Fibroblast of lung (primary cell): ENCODE measurements around the gene MID1. TPM values are rescaled to one million over a fixed set of nuclear protein-coding genes. Genes with fewer than 3 reads are reported as not detected.

Experiments used
- DNase-seq, 2 donors: peaks; one replicate each; pipeline versions ENCODE4 v3.0.0 to v3.0.0-alpha.2; 2010; ENCODE audit warnings: low read depth in 2 of 2
- H2AFZ ChIP-seq: 2 replicates; pipeline ENCODE4 v1.5.1; 2012; ENCODE audit warnings: low read length, control low read depth, inconsistent platforms
- H3K27ac ChIP-seq: 2 replicates; pipeline ENCODE4 v1.5.1; 2011; ENCODE audit warnings: low read length, control low read depth; ENCODE audit not compliant: insufficient read depth
- H3K27me3 ChIP-seq: 2 replicates; pipeline ENCODE4 v1.5.1; 2011; ENCODE audit warnings: mild to moderate bottlenecking, low read length; ENCODE audit not compliant: control insufficient read depth, insufficient read depth
- H3K36me3 ChIP-seq: 2 replicates; pipeline ENCODE4 v1.5.1; 2011; ENCODE audit warnings: low read length; ENCODE audit not compliant: control insufficient read depth, insufficient read depth
- H3K4me1 ChIP-seq: 2 replicates; pipeline ENCODE4 v1.5.1; 2011; ENCODE audit warnings: low read length; ENCODE audit not compliant: control insufficient read depth, insufficient read depth; ENCODE audit errors: extremely low read depth
- H3K4me2 ChIP-seq: 2 replicates; pipeline ENCODE4 v1.5.1; 2011; ENCODE audit warnings: low read length, control low read depth; ENCODE audit not compliant: insufficient read depth; ENCODE audit errors: extremely low read depth
- H3K4me3 ChIP-seq, 4 experiments: fragments of 200-600 bp in 1 of 4; sonication (generic) in 1 of 4; replicated peaks in 1 of 4; 2 replicates each; pipeline ENCODE4 v1.5.1; 2011 to 2016; ENCODE audit warnings: low read length in 4 of 4, low read depth in 3 of 4, mild to moderate bottlenecking in 3 of 4, control low read depth in 2 of 4, inconsistent platforms in 1 of 4, mixed read lengths in 1 of 4; ENCODE audit not compliant: insufficient read depth in 1 of 4; ENCODE audit errors: control extremely low read depth in 1 of 4
- H3K79me2 ChIP-seq: 2 replicates; pipeline ENCODE4 v1.5.1; 2012; ENCODE audit warnings: mild to moderate bottlenecking, low read length, inconsistent platforms; ENCODE audit not compliant: control insufficient read depth, insufficient read depth
- H3K9ac ChIP-seq: 2 replicates; pipeline ENCODE4 v1.5.1; 2011; ENCODE audit warnings: mild to moderate bottlenecking, low read length, control low read depth; ENCODE audit not compliant: insufficient read depth
- H3K9me3 ChIP-seq: 2 replicates; pipeline ENCODE4 v1.5.1; 2012; ENCODE audit warnings: low read depth, low read length; ENCODE audit not compliant: control insufficient read depth, insufficient read depth
- H4K20me1 ChIP-seq: 2 replicates; pipeline ENCODE4 v1.5.1; 2011; ENCODE audit warnings: low read length; ENCODE audit not compliant: control insufficient read depth, insufficient read depth; ENCODE audit errors: extremely low read depth
- CTCF ChIP-seq, 2 donors: IDR thresholded peaks in 1 of 2; conservative IDR thresholded peaks in 1 of 2; 1 replicate in 1 of 2; 2 replicates in 1 of 2; pipeline ENCODE4 v1.5.1; 2011 to 2012; ENCODE audit warnings: low read length in 2 of 2, control low read depth in 1 of 2, inconsistent platforms in 1 of 2, low read depth in 1 of 2, mild to moderate bottlenecking in 1 of 2
- EZH2 ChIP-seq: IDR thresholded peaks from 2 replicates; pipeline ENCODE4 v1.5.1; 2012; ENCODE audit warnings: low read length, control low read depth, mild to moderate bottlenecking; ENCODE audit errors: missing control alignments
- polyA plus RNA-seq, 2 donors: library from polyadenylated mRNA; depleted of rRNA in 1 of 2; stranded (reverse) in 1 of 2; unstranded in 1 of 2; fragments of >200 nt; gene quantifications; 2 replicates each; pipeline ENCODE4 v1.2.1, GENCODE V29; 2011 to 2012; ENCODE audit warnings: missing spikeins in 1 of 2
- total RNA-seq: library from RNA; depleted of rRNA; stranded (reverse); fragments of >200 nt; gene quantifications from 2 replicates; pipeline ENCODE4 v1.2.1, GENCODE V29; 2014

MID1 gene
- total and polyA plus RNA-seq, 2 donors (not counting 1 experiment from before 2014, with no cell fraction given) = 20.3 to 27.7 TPM

DNA sequence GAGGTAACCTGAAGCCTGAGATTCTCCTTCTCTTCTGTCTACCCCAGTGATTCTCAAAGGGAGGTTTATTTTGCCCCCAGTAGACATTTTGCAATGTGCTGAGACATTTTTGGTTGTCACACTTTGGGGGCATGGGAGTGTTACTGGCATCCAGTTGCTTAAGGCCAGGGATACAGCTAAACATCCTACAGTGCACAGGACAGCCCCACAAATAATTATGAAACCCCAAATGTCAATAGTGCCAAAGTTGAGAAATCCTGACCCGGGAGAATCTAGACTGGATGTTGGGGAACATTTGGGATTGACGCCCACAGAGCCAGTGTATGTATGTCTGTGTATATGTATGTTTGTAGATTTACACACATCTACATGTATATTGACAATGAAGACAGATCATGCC, 13.2 kb downstream of the MID1 start:
- H3K4me2 ChIP-seq = no peak overlapping the region
- no peaks in the 10 kb centered on the region for H3K36me3 ChIP-seq
- no peaks in the 10 kb centered on the region for H3K9me3 ChIP-seq
- H3K4me1 ChIP-seq = no peaks in the 10 kb centered on the region
- H3K9ac ChIP-seq = no peak overlapping the region
- no peaks in the 10 kb centered on the region for H4K20me1 ChIP-seq
- peaks cover 40% of the 10 kb centered on the region for H3K79me2 ChIP-seq
- no peak overlapping the region for H3K27ac ChIP-seq
- H3K27me3 ChIP-seq = no peaks in the 10 kb centered on the region
- H3K4me3 ChIP-seq = no peak overlapping the region
- no peak for DNase-seq
- TF ChIP-seq CTCF (conservative IDR thresholded peaks at IDR 0.05 in 1 of 2, IDR thresholded peaks at IDR 0.05 in 1 of 2; ENCODE audit: low read depth in 1 of 2, low read length in 2 of 2) (no peak), EZH2 (no peak)
- H2AFZ ChIP-seq = no peak overlapping the region

DNA sequence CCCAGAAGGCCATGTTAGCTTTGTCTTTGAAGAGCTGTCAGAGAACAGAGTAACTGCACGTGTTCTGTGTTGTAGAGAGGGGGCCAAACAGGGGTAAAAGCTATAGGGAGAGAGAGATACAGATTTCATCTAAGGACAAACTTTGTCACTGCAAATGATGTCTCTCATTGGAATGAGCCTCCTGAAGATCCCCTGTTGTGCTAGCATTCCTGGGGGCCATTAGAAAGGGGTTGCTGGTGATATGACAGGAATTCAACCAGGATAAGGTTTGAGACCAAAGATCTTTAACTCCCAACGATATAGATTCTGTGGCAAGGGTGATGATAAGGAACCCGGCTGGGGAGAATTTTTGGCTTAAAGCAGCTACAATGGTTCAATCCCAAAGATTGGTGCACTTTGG, 16.8 kb downstream of the MID1 start:
- Histone ChIP-seq H3K9ac (no peak overlapping the region), H3K4me2 (no peak overlapping the region), H3K79me2 (peaks cover 24% of the 10 kb centered on the region), H3K36me3 (no peaks in the 10 kb centered on the region), H3K9me3 (no peaks in the 10 kb centered on the region), H4K20me1 (no peaks in the 10 kb centered on the region), H3K27ac (no peak overlapping the region), H2AFZ (no peak overlapping the region), H3K4me3 (no peak overlapping the region), H3K27me3 (no peaks in the 10 kb centered on the region), H3K4me1 (no peaks in the 10 kb centered on the region)
- TF ChIP-seq EZH2 (no peak), CTCF (conservative IDR thresholded peaks at IDR 0.05 in 1 of 2, IDR thresholded peaks at IDR 0.05 in 1 of 2; ENCODE audit: low read depth in 1 of 2, low read length in 2 of 2) (no peak)
- no peak for DNase-seq

DNA sequence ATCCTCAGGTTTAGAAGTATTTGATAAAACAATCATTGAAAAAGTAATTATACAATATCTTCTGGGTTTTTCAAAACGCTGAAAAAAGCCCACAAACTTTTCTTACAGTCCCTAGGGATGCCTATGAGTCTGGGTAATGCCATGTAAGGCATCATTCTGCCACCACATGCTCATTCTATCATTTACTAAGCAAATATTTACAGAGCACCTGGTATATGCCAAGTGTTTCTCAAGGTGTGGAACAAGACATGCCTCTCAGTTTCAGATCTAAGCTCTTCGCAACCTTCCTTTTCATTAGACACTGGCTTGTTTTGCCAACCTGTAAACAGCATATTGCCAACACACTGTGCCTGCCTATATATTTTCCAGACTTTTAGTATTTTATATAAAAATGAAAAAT, 17.7 kb downstream of the MID1 start:
- H3K79me2 ChIP-seq = peaks cover 24% of the 10 kb centered on the region

More for the DNA sequence above, 17.7 kb downstream of the MID1 start:
- no peak overlapping the region for H3K27ac ChIP-seq
- no peak overlapping the region for H3K9ac ChIP-seq
- no peaks in the 10 kb centered on the region for H4K20me1 ChIP-seq
- H3K9me3 ChIP-seq = no peaks in the 10 kb centered on the region
- TF ChIP-seq EZH2 = no peak
- DNase-seq = no peak
- H3K4me2 ChIP-seq = no peak overlapping the region
- no peak overlapping the region for H3K4me3 ChIP-seq
- no peaks in the 10 kb centered on the region for H3K4me1 ChIP-seq
- H2AFZ ChIP-seq = no peak overlapping the region
- H3K36me3 ChIP-seq = no peaks in the 10 kb centered on the region
- H3K27me3 ChIP-seq = no peaks in the 10 kb centered on the region
